ACC112 (cell line): ENCODE results near the gene PTPRM.

Experiments
- H2AFZ ChIP-seq: fragments of 200-600 bp; sonication (generic); one replicate; pipeline ENCODE4 v1.6.0; 2017; ENCODE audit warnings: antibody characterized with exemption, low read length; ENCODE audit not compliant: unreplicated experiment
- H3K27ac ChIP-seq: fragments of 200-600 bp; sonication (generic); 2 replicates; pipeline ENCODE4 v1.5.1; 2014; ENCODE audit warnings: low read depth, mild to moderate bottlenecking, antibody characterized with exemption, low read length, moderate library complexity
- H3K27me3 ChIP-seq: fragments of 200-600 bp; sonication (generic); 2 replicates; pipeline ENCODE4 v1.6.1; 2014; ENCODE audit warnings: mild to moderate bottlenecking, antibody characterized with exemption, low read length, moderate library complexity, mixed read lengths; ENCODE audit not compliant: insufficient read depth
- H3K36me3 ChIP-seq: fragments of 200-600 bp; sonication (generic); 2 replicates; pipeline ENCODE4 v1.6.1; 2016; ENCODE audit warnings: mild to moderate bottlenecking, antibody characterized with exemption, low read length, moderate library complexity, mixed read lengths; ENCODE audit not compliant: insufficient read depth
- H3K4me1 ChIP-seq: fragments of 200-600 bp; sonication (generic); one replicate; pipeline ENCODE4 v1.6.1; 2016; ENCODE audit warnings: low read length, mixed read lengths; ENCODE audit not compliant: insufficient read depth, unreplicated experiment, control insufficient read depth
- H3K4me3 ChIP-seq: fragments of 200-600 bp; sonication (generic); 2 replicates; pipeline ENCODE4 v1.5.1; 2014; ENCODE audit warnings: mild to moderate bottlenecking, low read depth, low read length
- H3K79me2 ChIP-seq: fragments of 200-600 bp; sonication (generic); one replicate; pipeline ENCODE4 v1.6.0; 2016; ENCODE audit warnings: low read length; ENCODE audit not compliant: control insufficient read depth, unreplicated experiment, insufficient read depth

The PTPRM gene

DNA sequence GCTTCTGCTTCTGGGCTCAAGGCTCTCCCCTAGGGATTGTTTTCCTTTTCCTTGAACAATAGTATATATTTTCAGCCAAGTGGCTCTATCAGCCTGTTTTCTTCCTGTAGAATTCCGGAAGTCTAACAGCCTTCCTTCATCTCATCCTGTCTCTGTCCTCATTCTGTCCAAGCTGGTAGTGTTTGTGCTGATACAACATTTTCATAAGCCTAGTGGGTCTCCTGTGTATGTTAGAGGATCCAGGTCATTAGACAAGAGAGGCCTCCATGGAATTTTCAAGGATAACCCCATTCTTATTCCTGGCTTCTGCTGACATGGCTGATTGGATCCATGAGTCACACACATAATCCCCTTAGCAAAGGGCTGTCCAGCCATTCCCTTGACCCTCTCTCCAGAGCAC lies 467.6 kb downstream of the PTPRM start:
- Histone ChIP-seq H3K4me1 (peaks cover 6% of the 10 kb centered on the region), H3K27me3 (no peaks in the 10 kb centered on the region), H3K36me3 (no peaks in the 10 kb centered on the region), H3K4me3 (no peak overlapping the region), H3K27ac (no peak overlapping the region), H3K79me2 (no peaks in the 10 kb centered on the region), H2AFZ (no peak overlapping the region)

DNA sequence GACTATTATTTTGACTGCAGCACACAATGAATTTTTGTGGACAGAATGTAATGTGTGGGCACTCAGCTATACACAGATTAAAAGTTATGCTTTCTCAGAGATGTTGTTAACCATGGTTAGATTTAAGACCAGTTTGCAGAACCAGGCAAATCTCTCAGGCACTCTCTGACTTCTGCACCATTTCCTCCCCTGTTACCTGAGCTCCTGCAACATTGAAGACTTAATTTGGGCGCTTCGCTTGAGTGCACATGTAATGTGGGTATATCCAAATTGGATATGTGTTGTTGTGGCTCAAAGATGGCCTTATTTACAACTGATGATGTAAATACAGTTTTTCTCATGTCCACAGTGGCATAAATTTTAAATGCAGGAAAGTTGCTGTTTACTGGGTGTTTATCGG lies 469.4 kb downstream of the PTPRM start:
- Histone ChIP-seq H3K27ac (no peak overlapping the region), H3K4me1 (peaks cover 6% of the 10 kb centered on the region), H3K79me2 (peaks cover 3% of the 10 kb centered on the region), H3K4me3 (no peak overlapping the region), H3K27me3 (no peaks in the 10 kb centered on the region), H3K36me3 (no peaks in the 10 kb centered on the region), H2AFZ (no peak overlapping the region)

GRCh38 chr18:8037296-8037695 lies 470.2 kb downstream of the PTPRM start:
- Histone ChIP-seq H3K27me3 (no peaks in the 10 kb centered on the region), H2AFZ (no peak overlapping the region), H3K4me3 (no peak overlapping the region), H3K36me3 (no peaks in the 10 kb centered on the region), H3K27ac (no peak overlapping the region), H3K4me1 (peaks cover 6% of the 10 kb centered on the region), H3K79me2 (peaks cover 3% of the 10 kb centered on the region)

DNA sequence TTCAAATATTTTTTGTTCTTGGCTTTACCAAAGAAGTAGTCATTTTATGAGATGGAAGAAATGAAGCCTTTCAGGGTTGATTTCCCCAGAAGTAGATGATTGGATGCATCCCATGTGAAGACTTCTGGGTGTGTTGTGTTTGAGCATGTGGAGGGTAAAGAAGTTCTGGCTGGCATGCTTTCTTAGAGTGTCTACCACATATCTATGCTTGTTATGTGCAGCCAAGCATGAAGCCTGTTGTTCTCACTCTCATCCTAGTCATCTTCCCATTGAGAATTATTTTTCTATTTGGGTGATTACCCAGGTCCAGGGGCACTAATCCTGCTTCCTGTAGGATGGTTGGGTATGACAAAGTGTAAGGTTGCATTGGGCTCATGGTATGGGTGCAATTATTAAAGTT lies 472.9 kb downstream of the PTPRM start:
- no peaks in the 10 kb centered on the region for H3K36me3 ChIP-seq
- H3K79me2 ChIP-seq, result peaks cover 3% of the 10 kb centered on the region
- no peaks in the 10 kb centered on the region for H3K27me3 ChIP-seq
- H2AFZ ChIP-seq, result no peak overlapping the region
- H3K4me1 ChIP-seq, result peaks cover 6% of the 10 kb centered on the region
- H3K4me3 ChIP-seq, result no peak overlapping the region
- H3K27ac ChIP-seq, result no peak overlapping the region

- Histone ChIP-seq H3K79me2 (peaks cover 3% of the 10 kb centered on the region), H3K4me3 (no peak overlapping the region), H3K27ac (no peak overlapping the region), H3K4me1 (peaks cover 13% of the 10 kb centered on the region), H3K36me3 (no peaks in the 10 kb centered on the region), H2AFZ (no peak overlapping the region), H3K27me3 (no peaks in the 10 kb centered on the region)
These were observed 474.5 kb downstream of the PTPRM start for GRCh38 chr18:8041526-8042111.

GRCh38 chr18:8044004-8044403 lies 476.9 kb downstream of the PTPRM start:
- peaks cover 11% of the 10 kb centered on the region for H3K4me1 ChIP-seq
- peaks cover 3% of the 10 kb centered on the region for H3K79me2 ChIP-seq
- no peak overlapping the region for H3K4me3 ChIP-seq
- no peaks in the 10 kb centered on the region for H3K27me3 ChIP-seq
- H2AFZ ChIP-seq, result no peak overlapping the region
- H3K36me3 ChIP-seq, result no peaks in the 10 kb centered on the region
- no peak overlapping the region for H3K27ac ChIP-seq

DNA sequence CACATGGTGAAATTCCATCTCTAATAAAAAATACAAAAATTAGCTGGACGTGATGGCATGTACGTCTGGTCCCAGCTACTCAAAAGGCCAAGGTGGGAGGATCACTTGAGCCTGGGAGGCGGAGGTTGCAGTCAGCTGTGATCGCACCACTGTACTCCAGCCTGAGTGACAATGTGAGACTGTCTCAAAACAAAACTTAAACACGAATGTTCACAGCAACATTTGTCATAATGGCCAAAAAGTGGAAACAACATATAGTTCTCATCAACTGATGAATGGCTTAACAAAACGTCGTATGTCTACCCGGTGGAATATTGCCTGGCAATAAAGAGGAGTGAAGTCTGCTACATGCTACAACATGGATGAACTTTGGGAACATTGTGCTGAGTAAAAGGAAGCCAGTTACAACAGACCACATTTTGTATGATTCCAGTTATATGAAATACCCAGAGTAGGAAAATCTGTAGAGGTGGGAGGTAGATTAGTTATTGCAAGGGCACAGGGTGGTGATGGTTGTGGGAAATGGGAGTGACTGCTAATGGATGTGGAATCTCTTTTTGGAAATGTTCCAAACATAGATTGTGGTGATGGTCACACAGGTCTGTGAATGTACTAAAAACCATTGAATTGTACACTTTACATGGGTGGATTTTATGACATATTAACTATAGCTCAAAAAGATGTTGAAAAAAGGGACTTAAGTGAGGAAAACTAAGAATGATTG lies 478.2 kb downstream of the PTPRM start:
- Histone ChIP-seq H3K27me3 (no peaks in the 10 kb centered on the region), H3K4me3 (no peak overlapping the region)

GRCh38 chr18:8045884-8046281 lies 478.8 kb downstream of the PTPRM start:
- Histone ChIP-seq H3K27ac (no peak overlapping the region), H2AFZ (no peak overlapping the region), H3K4me3 (no peak overlapping the region), H3K27me3 (no peaks in the 10 kb centered on the region), H3K4me1 (peaks cover 20% of the 10 kb centered on the region), H3K36me3 (no peaks in the 10 kb centered on the region), H3K79me2 (no peaks in the 10 kb centered on the region)

More for the DNA sequence above, 478.2 kb downstream of the PTPRM start:
- no peak overlapping the region for H2AFZ ChIP-seq
- no peaks in the 10 kb centered on the region for H3K36me3 ChIP-seq
- peaks cover 3% of the 10 kb centered on the region for H3K79me2 ChIP-seq
- H3K27ac ChIP-seq, result no peak overlapping the region
- H3K4me1 ChIP-seq, result peaks cover 16% of the 10 kb centered on the region

DNA sequence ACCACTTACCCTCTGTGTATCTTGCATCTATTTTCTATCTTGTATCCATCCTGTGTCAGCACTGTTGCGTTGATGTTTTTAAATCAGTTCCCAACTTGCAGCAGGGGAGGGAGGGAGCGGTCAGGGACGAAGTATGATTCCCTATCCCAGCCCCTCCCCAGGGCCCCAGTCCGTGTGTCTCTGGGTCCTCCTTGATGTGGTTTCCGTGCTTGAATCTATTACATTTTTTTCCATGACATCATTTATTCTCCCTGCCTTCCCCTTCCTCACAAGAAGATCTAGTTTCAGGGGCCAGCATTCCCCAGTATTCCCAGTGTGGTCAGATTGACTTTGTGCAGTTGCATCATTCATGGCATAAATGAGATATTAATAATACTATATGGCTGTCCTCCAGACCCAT lies 479.3 kb downstream of the PTPRM start:
- Histone ChIP-seq H3K4me3 (no peak overlapping the region), H3K36me3 (no peaks in the 10 kb centered on the region), H3K4me1 (peaks cover 26% of the 10 kb centered on the region), H3K27me3 (no peaks in the 10 kb centered on the region), H3K79me2 (no peaks in the 10 kb centered on the region), H2AFZ (no peak overlapping the region), H3K27ac (no peak overlapping the region)

GRCh38 chr18:8049147-8049546 lies 482.0 kb downstream of the PTPRM start:
- H3K4me1 ChIP-seq, result peaks cover 42% of the 10 kb centered on the region
- no peaks in the 10 kb centered on the region for H3K27me3 ChIP-seq
- no peaks in the 10 kb centered on the region for H3K36me3 ChIP-seq
- H2AFZ ChIP-seq, result no peak overlapping the region
- no peak overlapping the region for H3K4me3 ChIP-seq
- no peaks in the 10 kb centered on the region for H3K79me2 ChIP-seq
- H3K27ac ChIP-seq, result peak overlapping the region; percentile 24; the same call in 1 of the 2 replicates
